GM10248 (cell line): ENCODE measurements around the gene ARHGAP15.

Source experiments
- CTCF ChIA-PET: fragments of 300-600 bp; sonication (Branson Sonifier 250); formaldehyde crosslinking; extraction: SDS; loops from one replicate; lab custom pipeline; 2021; ENCODE audit warnings: antibody characterized with exemption; lab: Yijun Ruan, JAX
- POLR2A ChIA-PET: fragments of 350-650 bp; sonication (Branson Sonifier 250); formaldehyde crosslinking; extraction: SDS; loops from one replicate; lab custom pipeline; 2020; ENCODE audit warnings: antibody characterized with exemption; lab: Yijun Ruan, JAX
- DNase-seq: peaks from one replicate; pipeline ENCODE4 v3.0.0; 2012; ENCODE audit errors: extremely low spot score
- CTCF ChIP-seq: IDR thresholded peaks from 2 replicates; pipeline ENCODE4 v1.5.1; 2012; ENCODE audit warnings: mild to moderate bottlenecking, low read depth; ENCODE audit errors: extremely low read depth, missing control alignments, control extremely low read depth

Gene ARHGAP15

GRCh38 chr2:143545059-143545948 lies 416.1 kb downstream of the ARHGAP15 start:
- POLR2A ChIA-PET: no interaction called here
- no peak for TF ChIP-seq CTCF
- CTCF ChIA-PET: interaction anchor here (0.9 kb wide), 1 partner anchor 10 kb away, joined by 3 read pairs; no protein-coding TSS in a partner anchor
- no peak for DNase-seq

GRCh38 chr2:143545949-143546255 lies 416.7 kb downstream of the ARHGAP15 start:
- no peak for TF ChIP-seq CTCF
- ChIA-PET POLR2A (no interaction called here), CTCF (no interaction called here)
- DNase-seq: no peak

GRCh38 chr2:143548032-143548431 lies 418.8 kb downstream of the ARHGAP15 start:
- no peak for DNase-seq
- POLR2A ChIA-PET: interaction anchor here (0.6 kb wide), 1 partner anchor 138 kb away, joined by 3 read pairs; no protein-coding TSS in a partner anchor
- CTCF ChIA-PET: no interaction called here
- no peak for TF ChIP-seq CTCF

GRCh38 chr2:143550500-143550899 lies 421.3 kb downstream of the ARHGAP15 start:
- no peak for DNase-seq
- ChIA-PET POLR2A (no interaction called here), CTCF (no interaction called here)
- no peak for TF ChIP-seq CTCF

- no peak for DNase-seq
- CTCF ChIA-PET: interaction anchor here (1.0 to 1.2 kb wide), 2 partner anchors 9 to 14 kb away, joined by 3 read pairs; no protein-coding TSS in a partner anchor
- POLR2A ChIA-PET: no interaction called here
- TF ChIP-seq CTCF: no peak
Measured at GRCh38 chr2:143551971-143552650, 422.9 kb downstream of the ARHGAP15 start.

- POLR2A ChIA-PET: no interaction called here
- TF ChIP-seq CTCF: no peak
- CTCF ChIA-PET: no interaction called here
- no peak for DNase-seq
Measured at GRCh38 chr2:143553261-143553660, 424.0 kb downstream of the ARHGAP15 start.
